HG02678 (cell line): Measurements from ENCODE around the gene CLCN7.

Experiments
- ATAC-seq: cut with Tn5 transposase; IDR thresholded peaks from one replicate; pipeline ENCODE4 v1.9.1; 2021; ENCODE audit warnings: mild to moderate bottlenecking, moderate library complexity; ENCODE audit not compliant: unreplicated experiment

Gene CLCN7

DNA sequence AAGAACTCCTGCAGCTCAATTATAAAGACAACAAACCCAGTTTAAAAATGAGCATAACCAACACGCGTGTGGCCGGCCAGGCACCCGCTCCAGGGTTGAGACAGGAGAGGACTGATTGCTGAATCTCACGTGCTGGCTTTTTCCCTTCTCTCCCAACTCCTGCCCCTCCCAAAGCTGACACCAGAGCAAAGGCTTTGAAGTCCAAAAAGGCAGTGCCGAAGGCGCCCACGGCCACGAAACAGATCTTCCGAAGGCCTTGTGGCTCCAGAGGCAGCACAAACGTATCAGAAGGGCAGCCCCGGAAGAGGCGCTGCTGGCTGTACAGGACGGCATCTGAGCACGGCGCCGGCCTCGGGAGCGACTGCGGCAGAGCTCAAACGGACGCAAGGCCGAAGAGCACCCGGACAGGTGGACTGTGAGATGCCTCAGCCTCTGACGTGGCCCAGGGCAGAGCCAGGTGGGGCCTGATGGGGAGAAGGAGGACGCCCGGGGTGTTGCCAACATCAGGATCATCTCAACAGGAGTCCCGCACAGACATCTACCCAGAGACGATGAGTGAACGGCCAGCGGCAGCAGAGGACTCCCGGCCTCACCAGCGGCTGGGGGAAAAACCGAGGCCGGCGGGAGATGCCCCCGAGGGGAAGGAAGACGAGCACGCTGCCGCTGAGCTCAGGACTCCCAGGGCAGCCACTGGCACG lies 10.5 kb downstream of the CLCN7 start:
- no peak for ATAC-seq

DNA sequence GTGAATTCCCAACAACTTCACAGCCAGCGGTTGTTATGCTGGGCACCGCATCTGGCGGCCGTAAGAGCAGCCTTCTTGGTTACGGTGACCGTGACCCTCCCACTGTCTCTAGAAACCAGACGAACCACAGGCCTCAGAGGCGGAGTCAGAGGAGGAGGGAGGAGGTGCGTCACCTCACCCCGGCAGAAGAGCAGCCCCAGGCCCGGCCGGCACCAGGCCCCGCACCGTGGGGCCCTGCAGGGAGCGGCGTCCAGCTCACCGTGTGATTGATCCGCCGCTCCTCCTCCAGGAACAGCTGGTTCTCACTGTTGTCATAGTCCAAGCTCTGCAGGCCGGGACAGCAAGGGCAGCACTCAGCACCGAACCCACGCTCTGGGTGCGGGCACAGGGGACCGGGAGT lies 13.7 kb downstream of the CLCN7 start:
- no peak for ATAC-seq

DNA sequence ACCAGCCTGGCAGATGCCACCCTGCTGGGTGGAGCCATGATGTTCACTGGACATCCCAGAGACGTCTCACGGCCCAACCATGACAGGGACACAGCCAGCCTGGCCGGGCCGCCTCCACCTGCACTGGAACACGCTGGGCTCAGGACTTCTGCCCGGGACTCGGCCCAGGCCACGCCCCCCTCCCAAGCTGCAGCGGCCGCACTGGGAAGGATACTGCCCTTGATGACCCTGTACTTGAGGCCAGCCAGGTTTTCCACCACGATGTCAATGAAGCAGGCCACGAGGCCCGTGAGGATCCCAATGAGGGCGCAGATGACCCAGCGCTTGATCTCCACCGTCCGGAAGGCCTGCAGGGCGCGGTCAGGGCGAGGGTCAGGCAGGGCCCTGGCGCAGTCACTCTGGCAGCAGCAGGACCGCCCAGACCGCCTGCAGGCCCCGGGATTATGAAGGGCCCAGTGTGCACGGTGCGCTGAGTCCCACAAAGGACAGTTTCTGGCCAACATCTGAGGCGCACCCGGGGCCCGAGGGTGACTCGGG lies 14.2 kb downstream of the CLCN7 start:
- no peak for ATAC-seq

GRCh38 chr16:1459967-1460366 lies 14.9 kb downstream of the CLCN7 start:
- no peak for ATAC-seq

- ATAC-seq, result no peak
Measured at GRCh38 chr16:1458977-1459341, 15.9 kb downstream of the CLCN7 start.

GRCh38 chr16:1458336-1458976 lies 16.4 kb downstream of the CLCN7 start:
- no peak for ATAC-seq

DNA sequence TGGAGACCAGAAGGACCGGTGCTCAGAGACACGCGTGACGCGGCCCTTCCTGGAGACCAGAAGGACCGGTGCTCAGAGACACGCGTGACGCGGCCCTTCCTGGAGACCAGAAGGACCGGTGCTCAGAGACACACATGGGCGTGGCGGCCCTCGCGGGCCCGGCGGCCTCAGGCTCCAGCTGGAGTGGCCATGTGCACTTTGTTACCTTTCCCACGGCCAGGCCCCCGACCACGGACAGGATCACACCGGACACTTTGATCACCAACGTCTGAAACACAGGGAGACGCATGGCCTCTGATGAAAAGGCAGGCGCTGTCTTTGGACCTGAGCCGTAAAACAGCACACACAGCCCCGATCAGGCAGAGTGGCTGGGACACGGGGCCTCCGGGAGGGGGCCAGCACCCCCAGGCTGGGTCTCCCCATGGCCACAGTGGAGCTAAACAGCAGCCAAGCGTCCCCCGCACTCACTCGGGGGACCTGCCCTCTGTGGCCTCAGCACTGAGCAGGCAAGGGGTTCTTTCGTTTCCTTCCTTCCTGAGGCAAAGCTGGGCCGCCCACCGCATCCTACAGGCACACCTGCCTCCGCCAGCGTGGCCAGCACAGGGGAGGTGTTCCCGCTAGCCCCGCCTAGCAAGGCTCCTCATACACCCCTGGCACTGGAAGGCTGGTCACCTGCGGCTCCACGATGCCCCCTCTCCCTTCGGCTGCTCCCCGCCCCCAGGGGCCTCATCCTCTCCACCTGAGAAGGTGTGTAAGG lies 17.2 kb downstream of the CLCN7 start:
- no peak for ATAC-seq

DNA sequence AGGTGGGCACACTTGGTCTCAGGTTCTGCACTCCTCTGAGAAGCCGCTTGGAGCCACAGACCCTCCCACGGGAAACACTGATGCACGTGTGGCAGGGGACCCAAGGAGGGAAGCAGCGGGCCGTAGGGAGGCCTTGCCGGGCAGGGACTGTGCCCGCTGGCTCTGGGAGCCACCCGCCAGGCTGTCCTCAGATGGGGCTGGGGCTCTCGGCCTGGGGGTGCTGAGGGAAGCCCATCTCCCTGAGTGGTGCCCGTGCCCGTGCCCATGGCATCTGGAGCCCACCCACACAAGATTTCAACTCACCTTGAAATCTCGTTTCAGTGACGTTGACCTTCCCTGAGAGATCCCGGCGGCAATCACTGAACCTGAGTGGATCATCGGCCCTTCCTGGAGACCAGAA lies 17.9 kb downstream of the CLCN7 start:
- ATAC-seq, result no peak

- ATAC-seq, result no peak
Measured at GRCh38 chr16:1455190-1456171, 19.3 kb downstream of the CLCN7 start.

GRCh38 chr16:1454561-1454960 lies 20.3 kb downstream of the CLCN7 start:
- no peak for ATAC-seq

- no peak for ATAC-seq
Measured at GRCh38 chr16:1453316-1453715, 21.5 kb downstream of the CLCN7 start.

- ATAC-seq, result no peak
Measured at GRCh38 chr16:1452530-1452929, 22.3 kb downstream of the CLCN7 start.

GRCh38 chr16:1451702-1452392 lies 23.0 kb downstream of the CLCN7 start:
- no peak for ATAC-seq

DNA sequence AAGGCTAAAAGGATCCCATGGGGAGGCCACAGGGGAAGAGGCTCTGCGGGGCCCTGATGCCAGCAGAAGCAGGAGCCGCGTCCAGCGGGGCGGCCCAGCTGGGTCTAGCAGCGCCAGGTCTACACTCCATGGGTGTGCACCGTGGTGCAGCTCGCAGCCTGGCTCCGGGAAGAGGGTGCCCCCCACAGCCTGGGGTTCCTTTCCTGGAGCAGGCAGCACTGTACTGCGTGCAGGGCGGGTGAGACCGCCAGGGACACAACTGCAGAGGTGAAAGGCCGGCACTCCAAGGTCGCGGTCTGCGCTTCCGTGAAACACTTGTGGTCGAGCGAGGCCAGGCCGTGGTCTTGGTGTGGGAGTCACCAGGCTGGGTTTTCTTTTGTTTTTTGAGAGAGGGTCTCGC lies 24.0 kb downstream of the CLCN7 start:
- ATAC-seq, result no peak

GRCh38 chr16:1450218-1450617 lies 24.6 kb downstream of the CLCN7 start:
- no peak for ATAC-seq

GRCh38 chr16:1449201-1449788 lies 25.5 kb downstream of the CLCN7 start:
- no peak for ATAC-seq

GRCh38 chr16:1448536-1449116 lies 26.2 kb downstream of the CLCN7 start:
- no peak for ATAC-seq

DNA sequence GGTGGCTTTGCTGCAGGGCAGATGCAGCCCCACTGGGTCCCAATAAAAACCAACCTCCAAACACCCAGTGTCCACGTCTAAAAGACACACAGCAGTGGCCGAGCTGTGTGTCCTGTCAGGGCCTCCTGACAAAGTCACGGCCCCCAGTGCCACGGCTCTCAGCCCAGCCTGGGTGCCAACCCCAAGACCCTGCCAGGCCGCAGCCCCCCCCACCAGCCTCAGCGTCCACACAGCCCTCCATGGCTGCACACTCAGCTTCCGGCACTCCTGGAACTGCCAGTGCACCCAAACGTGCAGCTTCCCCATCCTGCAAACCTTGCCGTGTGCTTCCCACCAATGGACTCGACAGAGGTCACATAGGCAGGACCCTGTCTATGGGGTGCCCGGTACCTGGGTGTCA lies 26.9 kb downstream of the CLCN7 start:
- no peak for ATAC-seq

GRCh38 chr16:1446296-1447080 lies 28.3 kb downstream of the CLCN7 start:
- ATAC-seq, result no peak
